Cardiac muscle cell (in vitro differentiated cells and primary cell): ENCODE data around the gene MFAP3. TPM values are rescaled to one million over a fixed set of nuclear protein-coding genes. Genes with fewer than 3 reads are reported as not detected.

ENCODE experiments used
- DNase-seq, 2 donors: peaks; one replicate each; pipeline versions ENCODE4 v3.0.0 to v3.0.0-alpha.2; 2010 to 2017; ENCODE audit warnings: low read depth in 1 of 2, low spot score in 1 of 2
- H3K27ac ChIP-seq: fragments of 200-600 bp; sonication (generic); 2 replicates; pipeline ENCODE4 v1.5.1; 2016
- H3K27me3 ChIP-seq: fragments of 200-600 bp; sonication (generic); 2 replicates; pipeline ENCODE4 v1.6.0; 2016; ENCODE audit warnings: control low read depth
- H3K36me3 ChIP-seq: fragments of 200-600 bp; sonication (generic); 2 replicates; pipeline ENCODE4 v1.5.1; 2016; ENCODE audit warnings: control low read depth
- H3K4me1 ChIP-seq: fragments of 200-600 bp; sonication (generic); 2 replicates; pipeline ENCODE4 v1.8.1; 2017; ENCODE audit warnings: low read depth, mild to moderate bottlenecking, mixed run types
- H3K4me3 ChIP-seq: fragments of 200-600 bp; sonication (generic); 2 replicates; pipeline ENCODE4 v1.5.1; 2016; ENCODE audit warnings: mild to moderate bottlenecking
- H3K9me3 ChIP-seq: fragments of 200-600 bp; sonication (generic); 2 replicates; pipeline ENCODE4 v1.5.1; 2017; ENCODE audit warnings: low read depth, mild to moderate bottlenecking, control low read depth
- CTCF ChIP-seq: IDR thresholded peaks from 2 replicates; pipeline ENCODE4 v1.5.1; 2012; ENCODE audit warnings: low read depth, mild to moderate bottlenecking, low read length
- polyA plus RNA-seq: library from polyadenylated mRNA; unstranded; fragments of >200 nt; fragmentation: Nextera tagmentation; extraction: Ambion mirVana; gene quantifications from 2 replicates; pipeline ENCODE4 v1.2.1, GENCODE V29; 2016
- total RNA-seq: library from RNA; depleted of rRNA; stranded (reverse); fragments of >200 nt; gene quantifications from 2 replicates; pipeline ENCODE4 v1.2.3, GENCODE V29; 2016

Gene MFAP3
- total and polyA plus RNA-seq, 2 experiments from 2014 or later, result 13.6 to 36.2 TPM

GRCh38 chr5:154084062-154084639 is 45.4 kb downstream of the MFAP3 start:
- no peak overlapping the region for H3K27ac ChIP-seq
- peaks cover 57% of the 10 kb centered on the region for H3K27me3 ChIP-seq
- H3K4me3 ChIP-seq, result no peak overlapping the region
- no peaks in the 10 kb centered on the region for H3K36me3 ChIP-seq
- no peaks in the 10 kb centered on the region for H3K9me3 ChIP-seq
- TF ChIP-seq CTCF, result no peak
- peaks cover 8% of the 10 kb centered on the region for H3K4me1 ChIP-seq
- DNase-seq, result no peak

GRCh38 chr5:154086146-154086545 is 47.4 kb downstream of the MFAP3 start:
- Histone ChIP-seq H3K4me1 (peaks cover 8% of the 10 kb centered on the region), H3K9me3 (no peaks in the 10 kb centered on the region), H3K36me3 (no peaks in the 10 kb centered on the region), H3K27me3 (peaks cover 48% of the 10 kb centered on the region), H3K4me3 (no peak overlapping the region), H3K27ac (no peak overlapping the region)
- DNase-seq, result no peak
- TF ChIP-seq CTCF, result no peak

GRCh38 chr5:154086641-154087040 is 47.9 kb downstream of the MFAP3 start:
- TF ChIP-seq CTCF, result no peak
- H3K4me3 ChIP-seq, result no peak overlapping the region
- H3K27ac ChIP-seq, result no peak overlapping the region
- peaks cover 9% of the 10 kb centered on the region for H3K4me1 ChIP-seq
- peaks cover 43% of the 10 kb centered on the region for H3K27me3 ChIP-seq
- H3K36me3 ChIP-seq, result no peaks in the 10 kb centered on the region
- DNase-seq, result no peak
- H3K9me3 ChIP-seq, result no peaks in the 10 kb centered on the region

- Histone ChIP-seq H3K27me3 (peaks cover 43% of the 10 kb centered on the region), H3K9me3 (no peaks in the 10 kb centered on the region), H3K4me1 (peaks cover 16% of the 10 kb centered on the region), H3K36me3 (no peaks in the 10 kb centered on the region), H3K27ac (no peak overlapping the region), H3K4me3 (no peak overlapping the region)
- TF ChIP-seq CTCF, result no peak
- no peak for DNase-seq
Observed at GRCh38 chr5:154087260-154087659, 48.5 kb downstream of the MFAP3 start.

- DNase-seq, result no peak
Observed at GRCh38 chr5:154088801-154089200, 50.0 kb downstream of the MFAP3 start.

More at GRCh38 chr5:154088801-154089200, 50.0 kb downstream of the MFAP3 start:
- Histone ChIP-seq H3K27me3 (peaks cover 39% of the 10 kb centered on the region), H3K4me1 (peaks cover 18% of the 10 kb centered on the region), H3K9me3 (no peaks in the 10 kb centered on the region), H3K27ac (no peak overlapping the region), H3K4me3 (no peak overlapping the region), H3K36me3 (no peaks in the 10 kb centered on the region)
- TF ChIP-seq CTCF, result no peak
